Fibroblast of lung (primary cell): Measurements from ENCODE around the gene CAMK2G. TPM values are rescaled to one million over a fixed set of nuclear protein-coding genes. Genes with fewer than 3 reads are reported as not detected.
A peak's percentile ranks its signal among the peaks of the same experiment; 100 is the strongest.
"Not testable (repeated sequence)": the region's sequence is repeated elsewhere in the genome, so short reads cannot be mapped to it uniquely, and the experiment has no call there.

Source experiments
- DNase-seq, 2 donors: peaks; one replicate each; pipeline versions ENCODE4 v3.0.0 to v3.0.0-alpha.2; 2010; ENCODE audit warnings: low read depth in 2 of 2
- H2AFZ ChIP-seq: 2 replicates; pipeline ENCODE4 v1.5.1; 2012; ENCODE audit warnings: low read length, control low read depth, inconsistent platforms
- H3K27ac ChIP-seq: 2 replicates; pipeline ENCODE4 v1.5.1; 2011; ENCODE audit warnings: low read length, control low read depth; ENCODE audit not compliant: insufficient read depth
- H3K27me3 ChIP-seq: 2 replicates; pipeline ENCODE4 v1.5.1; 2011; ENCODE audit warnings: mild to moderate bottlenecking, low read length; ENCODE audit not compliant: control insufficient read depth, insufficient read depth
- H3K36me3 ChIP-seq: 2 replicates; pipeline ENCODE4 v1.5.1; 2011; ENCODE audit warnings: low read length; ENCODE audit not compliant: control insufficient read depth, insufficient read depth
- H3K4me1 ChIP-seq: 2 replicates; pipeline ENCODE4 v1.5.1; 2011; ENCODE audit warnings: low read length; ENCODE audit not compliant: control insufficient read depth, insufficient read depth; ENCODE audit errors: extremely low read depth
- H3K4me2 ChIP-seq: 2 replicates; pipeline ENCODE4 v1.5.1; 2011; ENCODE audit warnings: low read length, control low read depth; ENCODE audit not compliant: insufficient read depth; ENCODE audit errors: extremely low read depth
- H3K4me3 ChIP-seq, 4 experiments: fragments of 200-600 bp in 1 of 4; sonication (generic) in 1 of 4; replicated peaks in 1 of 4; 2 replicates each; pipeline ENCODE4 v1.5.1; 2011 to 2016; ENCODE audit warnings: low read length in 4 of 4, low read depth in 3 of 4, mild to moderate bottlenecking in 3 of 4, control low read depth in 2 of 4, inconsistent platforms in 1 of 4, mixed read lengths in 1 of 4; ENCODE audit not compliant: insufficient read depth in 1 of 4; ENCODE audit errors: control extremely low read depth in 1 of 4
- H3K79me2 ChIP-seq: 2 replicates; pipeline ENCODE4 v1.5.1; 2012; ENCODE audit warnings: mild to moderate bottlenecking, low read length, inconsistent platforms; ENCODE audit not compliant: control insufficient read depth, insufficient read depth
- H3K9ac ChIP-seq: 2 replicates; pipeline ENCODE4 v1.5.1; 2011; ENCODE audit warnings: mild to moderate bottlenecking, low read length, control low read depth; ENCODE audit not compliant: insufficient read depth
- H3K9me3 ChIP-seq: 2 replicates; pipeline ENCODE4 v1.5.1; 2012; ENCODE audit warnings: low read depth, low read length; ENCODE audit not compliant: control insufficient read depth, insufficient read depth
- H4K20me1 ChIP-seq: 2 replicates; pipeline ENCODE4 v1.5.1; 2011; ENCODE audit warnings: low read length; ENCODE audit not compliant: control insufficient read depth, insufficient read depth; ENCODE audit errors: extremely low read depth
- CTCF ChIP-seq, 2 donors: IDR thresholded peaks in 1 of 2; conservative IDR thresholded peaks in 1 of 2; 1 replicate in 1 of 2; 2 replicates in 1 of 2; pipeline ENCODE4 v1.5.1; 2011 to 2012; ENCODE audit warnings: low read length in 2 of 2, control low read depth in 1 of 2, inconsistent platforms in 1 of 2, low read depth in 1 of 2, mild to moderate bottlenecking in 1 of 2
- EZH2 ChIP-seq: IDR thresholded peaks from 2 replicates; pipeline ENCODE4 v1.5.1; 2012; ENCODE audit warnings: low read length, control low read depth, mild to moderate bottlenecking; ENCODE audit errors: missing control alignments
- polyA plus RNA-seq, 2 donors: library from polyadenylated mRNA; depleted of rRNA in 1 of 2; stranded (reverse) in 1 of 2; unstranded in 1 of 2; fragments of >200 nt; gene quantifications; 2 replicates each; pipeline ENCODE4 v1.2.1, GENCODE V29; 2011 to 2012; ENCODE audit warnings: missing spikeins in 1 of 2
- total RNA-seq: library from RNA; depleted of rRNA; stranded (reverse); fragments of >200 nt; gene quantifications from 2 replicates; pipeline ENCODE4 v1.2.1, GENCODE V29; 2014

Gene CAMK2G
- total and polyA plus RNA-seq, 2 donors (not counting 1 experiment from before 2014, with no cell fraction given) = 25.9 to 32.2 TPM

- H3K27me3 ChIP-seq = no peaks in the 10 kb centered on the region
- no peak overlapping the region for H3K4me3 ChIP-seq
- H3K9me3 ChIP-seq = no peaks in the 10 kb centered on the region
- H4K20me1 ChIP-seq = no peaks in the 10 kb centered on the region
- H3K79me2 ChIP-seq = no peaks in the 10 kb centered on the region
- no peak for DNase-seq
- no peak overlapping the region for H3K27ac ChIP-seq
- no peak overlapping the region for H2AFZ ChIP-seq
- TF ChIP-seq EZH2 = no peak
- no peak for TF ChIP-seq CTCF (conservative IDR thresholded peaks at IDR 0.05 in 1 of 2, IDR thresholded peaks at IDR 0.05 in 1 of 2; ENCODE audit: low read depth in 1 of 2, low read length in 2 of 2)
- H3K4me2 ChIP-seq = no peak overlapping the region
- peaks cover 19% of the 10 kb centered on the region for H3K4me1 ChIP-seq
- peaks cover 12% of the 10 kb centered on the region for H3K36me3 ChIP-seq
- no peak overlapping the region for H3K9ac ChIP-seq
Observed at GRCh38 chr10:73838008-73838567, 36.3 kb downstream of the CAMK2G start.

- H2AFZ ChIP-seq = no peak overlapping the region
- DNase-seq = peak; percentile 44 to 57
- no peaks in the 10 kb centered on the region for H4K20me1 ChIP-seq
- no peak overlapping the region for H3K4me3 ChIP-seq
- H3K9me3 ChIP-seq = no peaks in the 10 kb centered on the region
- peaks cover 8% of the 10 kb centered on the region for H3K36me3 ChIP-seq
- peaks cover 19% of the 10 kb centered on the region for H3K4me1 ChIP-seq
- TF ChIP-seq EZH2 = no peak
- no peak for TF ChIP-seq CTCF (conservative IDR thresholded peaks at IDR 0.05 in 1 of 2, IDR thresholded peaks at IDR 0.05 in 1 of 2; ENCODE audit: low read depth in 1 of 2, low read length in 2 of 2)
- no peaks in the 10 kb centered on the region for H3K79me2 ChIP-seq
- H3K27ac ChIP-seq = peak overlapping the region; percentile 3
- H3K27me3 ChIP-seq = no peaks in the 10 kb centered on the region
- no peak overlapping the region for H3K4me2 ChIP-seq
- H3K9ac ChIP-seq = no peak overlapping the region
Observed at GRCh38 chr10:73837072-73837471, 37.3 kb downstream of the CAMK2G start.

- H3K4me3 ChIP-seq = no peak overlapping the region
- no peaks in the 10 kb centered on the region for H4K20me1 ChIP-seq
- H2AFZ ChIP-seq = no peak overlapping the region
- H3K9ac ChIP-seq = no peak overlapping the region
- no peak overlapping the region for H3K4me2 ChIP-seq
- H3K27ac ChIP-seq = peak overlapping the region; percentile 1
- TF ChIP-seq CTCF (conservative IDR thresholded peaks at IDR 0.05 in 1 of 2, IDR thresholded peaks at IDR 0.05 in 1 of 2; ENCODE audit: low read depth in 1 of 2, low read length in 2 of 2) = no peak
- TF ChIP-seq EZH2 = no peak
- no peaks in the 10 kb centered on the region for H3K27me3 ChIP-seq
- no peaks in the 10 kb centered on the region for H3K9me3 ChIP-seq
- peaks cover 16% of the 10 kb centered on the region for H3K4me1 ChIP-seq
- H3K79me2 ChIP-seq = no peaks in the 10 kb centered on the region
- peaks cover 8% of the 10 kb centered on the region for H3K36me3 ChIP-seq
- no peak for DNase-seq
Observed at GRCh38 chr10:73836427-73836980, 37.9 kb downstream of the CAMK2G start.

GRCh38 chr10:73829090-73829489 is 45.3 kb downstream of the CAMK2G start:
- not testable (repeated sequence) for H3K9me3 ChIP-seq, H3K79me2 ChIP-seq, H3K36me3 ChIP-seq, H2AFZ ChIP-seq, DNase-seq, H4K20me1 ChIP-seq, H3K9ac ChIP-seq, H3K27me3 ChIP-seq, H3K27ac ChIP-seq, H3K4me3 ChIP-seq, H3K4me2 ChIP-seq, H3K4me1 ChIP-seq
